GM12875 (cell line): Measurements from ENCODE around the gene STYXL2.

Source experiments
- H3K4me3 ChIP-seq: one replicate; pipeline ENCODE4 v1.5.1; 2011; ENCODE audit warnings: low read depth, low read length, control low read depth
- CTCF ChIP-seq: IDR thresholded peaks from 2 replicates; pipeline ENCODE4 v1.5.1; 2011; ENCODE audit warnings: low read depth, mild to moderate bottlenecking, control low read depth, inconsistent platforms, low read length, moderate library complexity, borderline replicate concordance; ENCODE audit not compliant: insufficient read depth

Gene STYXL2

GRCh38 chr1:167077128-167077867 lies 16.6 kb upstream of the STYXL2 start:
- no peak overlapping the region for H3K4me3 ChIP-seq
- no peak for TF ChIP-seq CTCF

GRCh38 chr1:167077868-167078210 lies 16.0 kb upstream of the STYXL2 start:
- H3K4me3 ChIP-seq: no peak overlapping the region
- no peak for TF ChIP-seq CTCF

DNA sequence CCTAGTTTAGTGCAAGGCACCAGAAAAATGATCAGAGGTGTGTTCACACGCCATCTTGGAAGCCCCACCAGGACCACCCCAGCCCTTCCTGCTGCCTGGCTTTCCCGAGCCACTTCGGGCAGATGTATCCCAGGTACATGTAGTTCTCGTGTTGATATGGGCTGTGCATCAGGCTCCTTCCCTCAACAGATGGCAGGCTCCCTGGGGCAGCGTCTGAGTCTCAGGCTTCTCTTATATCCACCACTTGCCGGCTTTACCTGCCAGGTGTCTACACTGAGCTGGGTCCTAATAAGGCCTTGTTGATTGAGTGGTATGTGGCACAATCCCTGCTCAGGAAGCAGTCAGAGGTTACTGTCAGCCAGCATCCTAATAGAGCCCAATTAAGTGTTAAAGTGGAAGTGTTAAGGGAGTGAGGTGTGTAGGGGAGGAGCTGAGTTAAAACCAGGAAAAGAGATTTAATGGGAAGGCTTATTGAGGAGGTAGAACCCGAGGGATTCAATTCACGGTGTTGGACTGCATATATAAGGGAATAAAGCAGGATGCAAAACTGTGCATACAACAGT lies 12.2 kb upstream of the STYXL2 start:
- no peak for TF ChIP-seq CTCF
- H3K4me3 ChIP-seq: no peak overlapping the region

DNA sequence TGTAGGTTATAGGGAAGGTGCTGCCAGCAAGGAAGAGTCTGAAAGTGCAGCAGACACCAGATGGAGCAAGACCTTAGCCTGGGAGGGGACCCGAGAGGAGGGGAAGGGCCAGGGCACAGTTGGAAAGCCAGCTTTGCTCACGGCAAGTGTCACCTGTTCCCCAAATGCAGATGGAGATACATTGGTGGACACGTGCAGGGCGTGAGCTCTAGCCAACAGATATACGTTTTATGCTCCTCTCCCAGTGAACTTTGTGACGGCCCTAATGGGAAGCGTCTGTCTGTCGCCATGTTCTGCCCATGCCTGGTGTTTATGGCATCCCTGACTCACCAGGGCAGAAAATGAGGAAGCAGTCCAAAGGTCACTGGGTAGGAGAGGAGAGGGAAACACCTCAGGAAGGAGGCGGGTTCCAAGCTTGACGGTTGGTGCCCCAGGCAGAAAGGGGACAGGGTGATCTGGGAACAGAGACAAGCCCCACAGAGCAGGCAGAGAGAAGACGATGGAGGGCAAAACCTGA lies 11.3 kb upstream of the STYXL2 start:
- no peak for TF ChIP-seq CTCF
- H3K4me3 ChIP-seq: no peak overlapping the region

GRCh38 chr1:167083066-167083665 lies 10.7 kb upstream of the STYXL2 start:
- no peak overlapping the region for H3K4me3 ChIP-seq
- no peak for TF ChIP-seq CTCF

DNA sequence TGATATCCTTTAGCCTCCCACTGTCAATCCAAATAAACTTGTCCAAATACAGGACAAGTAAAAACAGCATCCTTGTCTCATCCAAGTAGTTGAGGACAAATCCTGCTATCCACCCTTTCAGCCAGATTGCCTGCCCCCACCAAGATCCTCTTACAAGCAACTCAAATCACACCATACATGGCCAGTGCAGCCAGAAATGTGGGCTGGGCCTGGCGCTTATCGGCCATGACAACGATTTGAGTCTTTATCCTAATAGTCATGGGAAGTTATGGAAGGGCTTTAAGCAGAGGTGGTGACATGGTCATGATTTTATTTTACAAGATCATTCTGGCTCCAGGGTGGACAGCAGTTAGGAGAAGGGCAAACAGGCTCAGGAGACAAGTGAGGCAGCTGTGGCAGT lies 10.0 kb upstream of the STYXL2 start:
- TF ChIP-seq CTCF: no peak
- H3K4me3 ChIP-seq: no peak overlapping the region

DNA sequence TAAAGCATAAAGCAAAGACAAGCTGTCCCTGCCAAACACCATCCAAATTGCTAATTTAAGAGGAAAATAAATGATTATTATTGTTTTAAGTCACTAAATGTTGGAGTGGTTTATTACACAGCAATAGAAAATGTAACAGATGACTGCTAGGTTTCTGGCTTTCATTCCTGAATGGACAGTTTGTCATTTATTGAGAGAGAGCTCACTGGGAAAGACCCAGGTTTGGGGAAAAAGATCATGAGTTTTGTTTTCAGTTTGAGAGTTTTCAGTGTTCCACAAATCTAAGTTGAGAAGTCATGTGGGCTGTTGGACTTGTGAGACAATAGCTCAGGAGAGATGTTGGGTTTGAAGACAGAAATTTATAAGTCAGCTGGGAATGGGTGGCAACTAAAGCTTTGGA lies 9.1 kb upstream of the STYXL2 start:
- TF ChIP-seq CTCF: no peak
- no peak overlapping the region for H3K4me3 ChIP-seq
